Left hindlimb (tissue), 1 donor: ENCODE data around the gene ADGRG1.

Source experiments
- DNase-seq: peaks from one replicate; pipeline ENCODE4 v3.0.0-alpha.2; 2018

ADGRG1 gene

DNA sequence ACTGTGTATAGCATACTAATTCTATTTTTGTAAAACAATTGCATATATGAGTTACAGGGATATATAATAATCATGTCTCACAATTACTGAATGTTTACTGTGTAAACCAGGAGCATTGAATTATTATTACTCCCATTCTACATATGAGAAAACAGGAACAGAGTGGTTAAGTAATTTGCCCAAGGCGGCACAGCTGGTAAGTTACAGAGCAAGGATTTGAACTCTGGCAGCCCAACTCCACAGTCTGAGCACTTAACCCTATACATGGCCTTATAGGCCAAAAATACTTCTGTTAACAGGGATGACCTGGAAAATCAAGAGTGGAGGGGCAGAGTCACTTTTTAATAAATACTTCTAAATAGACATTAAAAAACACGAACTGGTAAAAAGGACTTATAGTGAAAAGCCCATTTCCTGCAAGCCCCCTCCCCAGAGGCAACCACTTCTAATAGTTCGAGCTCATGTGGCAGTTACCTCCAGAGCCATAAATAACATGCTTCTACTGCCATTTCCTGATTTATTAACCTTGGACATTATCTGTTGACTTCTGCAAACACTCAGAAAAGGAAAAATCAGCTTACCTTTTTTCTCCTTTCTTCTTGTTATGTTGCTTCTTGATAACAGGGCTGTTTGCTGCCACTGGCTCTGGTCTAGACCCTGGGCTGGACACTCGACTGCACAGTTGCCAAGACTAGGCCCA, 22.1 kb upstream of the ADGRG1 start:
- no peak for DNase-seq

DNA sequence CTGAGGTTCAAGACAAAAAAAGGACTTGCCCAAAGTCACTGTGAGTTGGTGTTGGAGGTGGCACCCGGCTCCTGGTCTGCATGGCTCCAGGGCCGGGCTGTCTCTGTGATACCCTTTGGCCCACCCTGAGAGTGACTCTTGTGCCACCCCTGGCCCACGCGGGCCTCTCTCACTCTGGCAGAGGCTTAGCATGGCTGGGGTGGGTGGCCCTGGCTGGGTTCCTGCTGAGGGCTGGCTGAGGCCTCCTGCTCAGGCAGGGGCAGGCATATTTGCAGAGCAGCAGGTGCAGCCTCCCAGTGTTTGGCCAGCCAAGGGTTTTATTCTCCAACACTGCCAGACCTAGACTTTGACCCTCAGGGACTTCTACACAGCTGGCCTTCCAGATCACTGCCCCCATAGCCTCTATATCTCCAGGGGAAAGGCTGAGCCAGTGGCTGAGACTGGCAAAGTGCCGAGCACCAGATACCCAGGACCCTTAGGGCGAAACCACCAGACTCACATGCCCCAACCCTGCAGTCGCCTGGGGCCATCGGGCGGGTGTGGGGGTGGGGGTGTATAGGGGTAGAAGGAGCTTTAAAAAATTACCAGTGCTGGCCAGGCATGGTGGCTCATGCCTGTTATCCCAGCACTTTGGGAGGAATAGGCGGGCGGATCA, 21.5 kb upstream of the ADGRG1 start:
- no peak for DNase-seq

DNA sequence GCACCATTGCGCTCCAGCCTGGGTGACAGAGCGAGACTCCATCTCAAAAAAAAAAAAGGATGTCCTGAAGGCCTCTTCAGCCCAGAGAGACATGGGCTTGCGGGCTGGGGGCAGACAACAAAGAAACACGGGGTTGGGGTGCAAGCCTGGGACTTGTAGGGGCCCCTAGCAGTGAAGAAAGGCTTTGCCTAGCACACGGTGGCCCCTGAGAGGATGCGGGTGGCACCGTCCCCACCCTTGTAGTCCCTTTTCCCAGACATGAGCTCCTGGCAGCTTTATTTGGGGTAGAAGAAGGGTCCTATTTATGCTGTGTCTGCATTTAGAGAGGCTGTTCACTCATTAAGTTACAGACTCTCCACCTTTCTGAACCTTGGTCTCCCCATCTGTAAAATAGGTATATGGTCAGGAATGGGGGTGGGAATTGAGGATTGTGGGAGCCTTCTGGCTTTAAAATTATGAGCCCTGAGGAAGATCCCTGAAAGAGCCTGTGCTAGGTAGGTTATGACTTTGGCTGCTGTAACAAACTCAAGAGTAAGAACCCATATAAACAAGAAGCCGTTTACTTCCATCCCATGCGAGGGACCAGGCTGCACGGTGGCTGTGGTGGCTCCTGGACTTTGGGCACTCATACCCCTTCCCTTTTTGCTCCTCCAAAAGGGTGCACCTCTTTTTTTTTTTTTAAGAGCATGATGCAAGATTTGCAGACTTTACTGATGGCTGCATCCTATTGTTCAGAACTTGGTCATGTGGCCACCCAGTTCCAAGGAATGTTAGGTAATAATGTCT, 20.6 kb upstream of the ADGRG1 start:
- no peak for DNase-seq

DNA sequence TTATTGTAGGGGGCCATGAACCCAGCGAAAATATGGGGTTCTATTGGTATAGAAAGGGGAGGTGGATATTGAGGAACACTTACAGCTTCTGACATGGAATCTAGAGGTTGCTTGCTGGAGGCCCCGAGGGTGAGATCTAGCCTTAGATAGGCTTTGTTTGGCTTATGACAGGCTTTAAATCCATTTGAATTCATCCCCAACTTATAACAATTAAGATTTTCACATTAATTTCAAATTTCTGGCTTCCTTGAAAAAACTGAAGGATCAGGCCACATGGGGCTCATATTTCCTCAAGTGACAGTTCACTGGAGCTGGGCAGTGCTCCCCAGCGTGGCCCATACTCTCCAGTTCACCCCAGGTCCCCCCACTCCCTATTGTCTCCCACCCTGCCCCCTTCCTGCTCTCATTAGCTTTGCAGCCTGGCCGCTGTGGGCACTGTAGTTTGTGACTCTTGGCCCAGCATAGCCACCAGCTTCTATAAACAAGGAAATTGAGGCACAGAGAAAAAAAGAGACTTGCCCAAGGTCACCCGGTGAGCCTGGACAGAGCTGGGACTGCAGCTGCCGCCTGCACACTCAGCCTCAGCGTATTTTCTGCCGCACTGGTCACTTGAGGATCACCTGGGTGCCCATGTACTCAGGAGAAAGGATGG, 19.8 kb upstream of the ADGRG1 start:
- DNase-seq: no peak

DNA sequence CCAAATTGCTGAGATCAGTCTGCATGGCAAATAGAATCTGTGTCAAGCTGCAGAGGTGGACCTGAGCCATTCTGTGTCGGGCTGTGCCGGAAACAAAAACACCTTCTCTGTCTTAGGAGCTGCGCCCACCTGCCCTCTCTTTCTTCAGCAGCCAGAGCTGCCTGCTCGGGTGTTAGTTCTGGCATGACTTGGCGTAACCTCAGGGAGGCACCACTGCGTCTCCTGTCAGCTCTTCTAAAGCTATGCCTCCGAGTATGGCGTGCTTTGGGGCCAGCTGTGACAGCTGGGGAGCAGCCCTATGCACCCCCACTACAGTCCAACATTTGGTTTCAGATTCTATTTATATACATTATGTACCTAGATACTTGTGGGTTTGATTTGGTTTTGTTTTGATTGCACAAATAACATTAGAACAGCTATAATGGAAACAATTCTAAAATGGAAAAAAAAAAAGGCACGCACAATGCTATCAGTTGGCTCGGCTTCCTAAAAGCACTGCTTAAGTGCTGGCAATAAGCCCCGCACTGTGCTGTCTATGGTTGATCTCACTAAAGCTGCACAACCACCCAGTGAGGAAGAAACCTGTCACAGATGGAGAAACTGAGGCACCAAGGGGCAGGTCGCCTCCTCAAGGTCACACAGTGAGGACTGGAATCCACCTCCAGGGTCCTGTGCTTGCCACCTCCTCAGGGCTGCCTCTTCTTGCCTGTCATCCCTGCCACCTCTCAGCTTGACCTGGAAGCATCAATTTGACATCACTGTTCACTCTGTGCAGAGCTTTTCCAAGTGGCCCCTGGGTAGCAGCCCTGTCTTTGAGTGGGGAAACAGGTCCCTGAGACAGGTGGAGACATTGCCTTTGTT, 18.7 kb upstream of the ADGRG1 start:
- DNase-seq: no peak

DNA sequence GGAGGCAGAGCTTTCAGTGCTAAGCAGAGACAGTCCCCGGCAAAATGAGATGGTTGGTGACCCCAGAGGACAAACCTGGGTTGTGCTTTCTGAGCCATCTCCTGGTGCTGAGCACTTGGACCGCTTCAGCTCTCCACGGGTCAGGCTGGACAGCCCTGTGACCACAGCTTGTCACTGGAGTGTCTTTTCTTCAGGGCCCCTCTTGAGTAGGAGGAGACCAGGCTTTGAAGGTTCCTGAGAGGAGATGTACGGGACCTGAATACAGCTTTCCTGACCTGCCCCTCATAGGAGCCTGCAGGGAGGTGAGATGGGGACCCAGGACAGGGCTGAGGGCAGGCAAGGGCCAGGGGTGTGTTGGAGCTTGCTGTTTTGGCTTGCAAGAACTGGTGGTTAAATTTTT, 17.8 kb upstream of the ADGRG1 start:
- DNase-seq: no peak

DNA sequence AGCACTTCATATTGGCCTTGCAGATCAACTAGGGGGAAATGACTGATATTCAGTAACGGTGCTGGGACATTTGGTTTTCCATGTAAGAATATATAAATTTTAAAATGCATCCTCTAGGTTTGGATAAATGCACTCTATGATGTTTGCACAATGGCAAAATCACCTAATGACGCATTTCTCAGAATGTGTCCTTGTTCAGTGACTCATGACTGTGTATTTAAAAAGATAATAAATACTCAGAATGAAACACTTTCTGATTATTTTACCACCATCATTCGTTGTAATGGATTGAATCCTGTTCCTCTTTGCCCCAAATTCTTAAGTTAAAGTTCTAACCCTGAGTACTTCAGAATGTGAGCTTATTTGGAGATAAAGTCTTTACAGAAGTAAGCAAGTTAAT, 17.2 kb upstream of the ADGRG1 start:
- DNase-seq: no peak

DNA sequence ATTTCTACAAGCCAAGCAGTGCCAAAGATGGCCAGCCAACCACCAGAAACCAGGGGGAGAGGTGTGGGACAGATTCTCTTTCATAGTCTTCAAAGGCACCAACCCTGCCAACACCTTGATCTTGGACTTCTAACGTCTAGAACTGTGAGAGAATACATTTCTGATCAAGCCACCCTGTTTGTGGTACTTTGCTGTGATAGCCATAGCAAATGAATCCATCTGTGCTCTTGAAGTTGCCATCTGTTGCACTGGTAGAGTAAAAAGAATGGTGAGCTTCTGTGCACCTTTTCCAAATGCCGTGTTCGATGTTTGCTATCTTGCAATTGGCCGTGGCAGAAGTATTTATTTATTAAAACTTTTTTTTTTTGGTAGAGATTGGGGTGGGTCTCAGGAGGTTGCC, 16.7 kb upstream of the ADGRG1 start:
- no peak for DNase-seq

DNA sequence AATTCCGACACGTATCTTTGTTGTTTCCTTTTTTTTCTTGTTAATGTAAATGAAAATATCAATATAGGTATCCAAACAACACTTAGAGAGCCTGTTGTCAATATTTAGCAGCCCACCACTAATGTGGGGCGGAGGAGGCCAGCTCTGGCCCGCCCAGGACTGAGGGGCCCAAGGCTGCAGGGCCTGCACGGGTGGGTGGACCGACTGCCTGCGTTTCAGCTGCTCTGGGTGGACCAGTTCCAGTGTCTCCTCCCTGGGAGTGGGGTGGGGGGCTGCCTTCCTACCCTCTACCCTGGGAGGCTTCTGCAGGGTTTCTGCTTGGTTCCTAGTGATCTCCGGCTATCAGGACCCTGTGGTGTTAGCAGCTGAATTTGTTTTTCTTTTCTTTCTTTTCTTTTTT, 15.9 kb upstream of the ADGRG1 start:
- peak; percentile 31 for DNase-seq

DNA sequence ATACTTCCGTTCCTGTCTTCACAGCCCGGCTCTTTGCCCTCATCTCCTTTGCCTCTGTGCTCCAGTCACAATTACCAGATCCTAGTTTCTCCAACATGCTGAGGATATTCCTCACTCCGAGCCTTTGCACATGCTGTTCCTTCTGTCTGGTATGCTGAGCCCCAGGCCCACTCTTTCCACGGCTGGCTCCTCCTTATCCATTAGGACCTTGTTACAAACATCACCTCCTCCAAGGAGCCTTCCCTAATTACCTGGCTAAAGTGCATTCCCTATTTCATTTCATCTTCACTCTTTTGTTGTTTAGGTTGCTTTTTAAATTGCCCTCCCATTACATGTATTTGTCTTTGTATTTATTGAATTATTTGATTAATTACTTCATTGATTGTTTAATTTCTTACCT, 14.9 kb upstream of the ADGRG1 start:
- no peak for DNase-seq

DNA sequence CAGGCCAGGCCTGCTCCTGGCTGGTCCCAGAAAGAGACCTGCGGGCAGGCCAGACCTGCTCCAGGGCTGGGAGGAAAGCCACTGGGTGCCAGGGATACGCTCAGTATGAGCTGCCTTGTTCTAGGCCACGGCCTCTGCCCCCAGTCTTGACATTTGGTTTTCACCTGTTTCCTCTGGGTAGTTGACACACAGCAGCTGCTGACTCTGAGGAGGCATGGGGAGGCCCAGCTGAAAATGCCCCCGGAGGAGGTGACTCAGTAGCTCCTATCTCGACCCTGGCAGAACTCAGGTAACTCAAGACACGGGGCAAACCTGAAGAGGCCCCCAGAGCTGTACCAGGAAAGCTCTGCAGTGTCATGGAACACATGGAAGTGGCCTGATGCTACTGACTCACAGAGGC, 13.9 kb upstream of the ADGRG1 start:
- DNase-seq: peak; percentile 11

DNA sequence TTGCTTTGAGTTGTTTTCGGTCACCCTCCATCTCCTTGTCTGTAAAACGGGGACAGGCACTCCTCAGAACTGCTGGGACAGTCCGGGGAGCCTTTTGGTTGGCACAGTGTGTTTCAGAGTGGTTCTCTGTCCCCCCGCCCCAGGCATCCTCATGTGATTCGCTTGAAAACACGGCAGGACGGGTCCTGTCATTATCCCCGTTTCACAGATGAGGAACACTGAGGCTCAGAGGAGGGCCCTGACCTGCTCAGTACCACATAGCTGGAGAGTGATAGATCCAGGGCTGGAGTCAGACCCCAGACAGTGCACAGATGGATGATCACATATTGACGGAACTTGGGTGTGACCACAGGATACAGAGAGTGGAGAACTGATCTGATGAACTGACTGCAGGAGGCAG, 13.5 kb upstream of the ADGRG1 start:
- DNase-seq: peak; percentile 15

DNA sequence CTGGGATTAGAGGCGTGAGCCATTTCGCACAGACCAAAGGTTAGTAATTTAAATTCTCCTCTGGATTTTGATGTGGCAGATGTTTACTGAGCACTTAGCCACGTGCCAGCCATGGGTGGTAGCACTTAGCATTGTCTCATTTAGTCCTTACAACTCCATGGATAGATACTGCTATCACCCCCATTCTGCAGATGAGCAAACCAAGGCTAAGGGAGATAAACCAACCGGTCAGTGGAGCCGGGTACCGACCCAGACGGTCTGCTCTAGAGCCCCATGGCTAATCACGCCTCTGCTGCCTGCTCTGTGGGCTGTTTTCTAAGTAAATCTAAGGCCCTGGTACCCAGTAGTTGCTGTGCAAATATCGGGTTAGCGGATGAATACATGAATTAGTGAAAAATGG, 12.6 kb upstream of the ADGRG1 start:
- DNase-seq: peak; percentile 16

DNA sequence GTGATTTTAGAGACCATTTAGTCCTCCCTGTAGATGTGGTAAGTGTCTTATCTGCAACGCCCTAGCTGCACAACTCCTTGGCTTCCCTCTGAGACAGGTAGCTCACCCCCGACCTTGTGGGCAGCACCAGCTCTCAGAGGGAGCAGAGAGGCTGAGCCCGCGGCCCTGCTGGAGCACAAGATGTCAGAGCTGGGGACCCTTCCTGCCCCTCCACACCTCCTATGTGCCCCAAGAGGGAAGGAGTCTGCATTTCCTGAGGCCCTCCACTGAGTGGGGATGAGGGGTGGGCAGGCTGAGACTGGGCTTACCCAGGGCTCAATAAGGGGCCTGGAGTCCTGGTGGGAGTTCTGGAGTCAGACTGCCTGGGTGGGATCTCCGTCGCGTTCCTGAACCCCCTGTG, 12.2 kb upstream of the ADGRG1 start:
- peak; percentile 12 for DNase-seq

DNA sequence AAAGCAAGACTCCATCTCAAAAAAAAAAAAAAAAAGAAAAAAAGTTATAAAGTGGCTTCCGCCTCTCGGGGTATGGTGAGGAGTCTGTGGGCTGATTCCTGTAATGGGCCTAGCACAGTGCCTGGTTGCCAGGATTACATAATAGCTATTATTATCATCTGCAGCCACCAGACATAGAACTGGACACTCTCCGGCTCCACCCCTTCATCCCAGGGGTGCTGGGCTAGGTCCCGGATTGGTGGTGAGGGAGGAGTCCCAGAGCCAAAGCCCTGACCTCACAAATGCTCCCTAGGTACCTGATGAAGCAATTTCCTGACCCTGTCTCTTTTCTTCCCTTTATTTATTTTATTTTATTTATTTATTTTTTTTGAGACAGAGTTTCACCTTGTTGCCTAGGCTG, 11.6 kb upstream of the ADGRG1 start:
- DNase-seq: peak; percentile 17

DNA sequence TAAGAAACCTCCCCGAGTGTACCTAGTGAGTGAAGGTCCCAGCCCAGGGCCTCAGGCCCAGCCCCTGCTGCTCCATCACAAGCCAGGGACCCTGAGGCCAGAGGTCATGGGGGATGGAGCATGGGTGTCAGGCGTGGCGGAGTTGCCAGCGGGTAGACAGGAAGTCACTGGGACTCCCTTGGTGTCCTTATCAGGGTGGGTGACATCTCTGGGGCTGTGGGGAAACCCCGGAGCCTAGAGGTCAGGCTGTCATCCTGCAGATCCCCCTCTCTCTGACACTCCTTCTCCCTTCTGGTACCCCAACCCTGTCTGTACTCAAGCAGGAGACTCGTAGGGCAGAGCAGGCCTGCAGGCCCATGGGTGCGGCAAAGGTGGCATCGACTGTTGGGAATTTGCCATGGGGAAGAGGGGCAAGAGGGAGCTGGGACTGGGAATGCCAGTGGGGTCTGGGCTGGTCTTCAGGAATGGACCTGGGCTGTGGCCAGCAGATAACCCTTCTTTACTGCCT, 10.8 kb upstream of the ADGRG1 start:
- peak; percentile 12 for DNase-seq

DNA sequence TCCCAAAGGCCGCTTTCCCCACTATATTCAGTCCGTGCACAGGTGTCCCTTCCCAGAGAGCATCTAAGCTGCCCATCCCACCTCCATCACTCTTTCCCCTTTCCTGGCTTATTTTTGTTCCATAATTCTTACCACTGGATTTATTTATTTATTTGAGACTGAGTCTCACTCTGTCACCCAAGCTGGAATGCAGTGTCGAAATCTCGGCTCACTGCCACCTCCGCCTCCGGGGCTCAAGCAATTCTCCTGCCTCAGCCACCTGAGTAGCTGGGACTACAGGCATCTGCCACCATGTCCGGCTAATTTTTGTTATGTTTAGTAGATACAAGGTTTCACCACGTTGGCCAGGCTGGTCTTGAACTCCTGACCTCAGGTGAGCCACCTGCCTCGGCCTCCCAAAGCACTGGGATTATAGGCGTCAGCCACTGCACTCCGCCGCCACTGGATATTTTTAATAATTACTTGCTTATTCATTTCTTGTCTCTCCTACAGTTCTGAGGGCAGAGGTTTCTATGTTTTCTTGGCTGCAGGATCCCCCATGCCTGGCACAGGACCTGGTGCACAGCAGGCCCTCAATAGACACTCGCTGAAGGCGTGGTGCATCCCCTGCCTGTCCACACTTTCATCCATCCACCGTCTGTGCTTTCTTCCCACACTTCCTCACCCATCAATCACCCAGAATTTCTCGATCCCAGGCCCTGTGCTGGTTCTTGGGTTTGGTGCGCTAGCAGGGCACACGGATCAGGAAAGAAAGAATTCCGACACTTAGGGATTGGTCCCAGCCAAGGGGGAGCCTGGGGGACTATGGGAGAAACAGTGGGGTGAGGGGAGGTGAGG, 9.9 kb upstream of the ADGRG1 start:
- peak; percentile 12 for DNase-seq

DNA sequence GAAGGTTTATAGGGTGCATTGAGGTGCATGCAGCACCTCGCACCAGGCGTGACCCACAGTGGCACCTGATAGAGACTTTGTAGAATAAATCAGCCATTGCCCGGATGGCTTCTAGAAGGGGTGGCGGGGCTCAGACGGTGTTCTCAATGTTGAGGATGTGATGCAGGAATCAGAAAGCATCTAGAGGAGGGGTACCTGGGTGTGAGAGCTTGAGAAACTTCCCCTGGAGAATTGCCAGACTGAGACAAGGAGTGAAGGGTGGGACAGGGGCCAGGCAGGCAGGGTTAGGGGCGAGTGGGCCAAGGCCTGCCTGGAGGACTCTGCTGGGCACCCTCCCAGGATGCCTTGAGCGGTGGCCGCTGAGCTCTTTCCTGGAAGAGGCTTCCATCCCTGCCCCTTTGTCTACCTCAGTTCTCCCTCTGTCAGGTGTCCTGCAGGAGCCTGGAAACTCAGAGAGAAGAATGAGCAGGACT, 9.3 kb upstream of the ADGRG1 start:
- peak; percentile 14 for DNase-seq

DNA sequence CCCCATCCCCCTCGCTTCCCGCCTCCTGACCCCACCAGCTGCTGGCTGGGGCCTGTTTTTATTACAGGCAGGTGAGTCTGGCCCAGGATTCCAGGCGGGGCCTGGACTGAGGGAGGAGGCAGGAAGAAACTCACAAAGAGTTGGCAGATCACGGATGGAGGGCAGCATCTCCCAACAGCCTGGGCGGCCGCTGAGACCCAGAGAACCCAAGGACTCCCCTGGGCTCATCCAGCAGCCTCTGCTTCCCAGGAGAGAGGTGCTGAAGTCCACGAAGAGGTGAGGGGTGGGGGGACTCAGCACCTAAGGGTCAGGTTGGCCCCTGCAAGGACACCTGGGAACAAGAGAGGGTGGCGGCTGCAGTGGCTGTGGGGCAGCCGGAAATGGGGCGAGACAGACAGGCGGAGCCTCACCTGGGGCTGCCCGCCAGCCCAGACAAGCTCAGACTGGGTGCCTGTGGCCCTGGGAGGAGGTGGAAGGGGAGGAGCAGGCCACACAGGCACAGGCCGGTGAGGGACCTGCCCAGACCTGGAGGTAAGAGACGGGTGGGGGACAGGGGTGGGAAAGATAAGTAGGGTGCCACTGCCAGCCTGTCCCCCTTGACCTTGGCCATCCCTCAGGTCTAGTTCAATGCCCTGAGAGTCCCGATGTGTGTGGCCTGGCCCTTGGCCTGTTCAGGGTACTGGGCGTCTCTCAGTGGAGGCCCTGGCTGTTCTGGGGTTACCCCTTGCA, 8.7 kb upstream of the ADGRG1 start:
- DNase-seq: peak; percentile 31
